Natural killer cell (primary cell): Measurements from ENCODE around the gene WSCD2. TPM values are rescaled to one million over a fixed set of nuclear protein-coding genes. Genes with fewer than 3 reads are reported as not detected.

ENCODE experiments used
- ATAC-seq, 3 donors: fragments of 150-1000 bp in 2 of 3; fragments of 200-7000 bp in 1 of 3; cut with Tn5 transposase; 1 replicate in 1 of 3; 2 replicates in 2 of 3; pipeline ENCODE4 v1.10.0; 2021; ENCODE audit warnings: mild to moderate bottlenecking in 2 of 3, moderate library complexity in 2 of 3
- DNase-seq, 2 donors: peaks; one replicate each; pipeline versions ENCODE4 v3.0.0 to v3.0.0-alpha.2; 2013 to 2021; ENCODE audit warnings: mixed read lengths in 1 of 2
- H3K27ac ChIP-seq: one replicate; pipeline ENCODE4 v1.5.1; 2013; ENCODE audit warnings: mild to moderate bottlenecking, low read length
- H3K27me3 ChIP-seq: one replicate; pipeline ENCODE4 v1.6.1; 2013; ENCODE audit warnings: low read length; ENCODE audit not compliant: control insufficient read depth, insufficient read depth
- H3K36me3 ChIP-seq: one replicate; pipeline ENCODE4 v1.6.1; 2013; ENCODE audit warnings: low read length; ENCODE audit not compliant: control insufficient read depth, insufficient read depth
- H3K4me1 ChIP-seq: one replicate; pipeline ENCODE4 v1.6.1; 2013; ENCODE audit warnings: low read length; ENCODE audit not compliant: control insufficient read depth, insufficient read depth
- H3K4me3 ChIP-seq: one replicate; pipeline ENCODE4 v1.5.1; 2013; ENCODE audit warnings: low read length
- H3K9me3 ChIP-seq: one replicate; pipeline ENCODE4 v1.6.1; 2013; ENCODE audit warnings: low read length; ENCODE audit not compliant: control insufficient read depth, insufficient read depth
- H3K27ac Mint-ChIP-seq, 2 donors: one replicate each; pipeline ENCODE4 v1.8.0; 2022; ENCODE audit warnings: mild to moderate bottlenecking in 2 of 2, mixed read lengths in 2 of 2, moderate library complexity in 1 of 2
- H3K27me3 Mint-ChIP-seq, 2 donors: one replicate each; pipeline ENCODE4 v1.8.0; 2022; ENCODE audit warnings: low read depth in 2 of 2, mixed read lengths in 2 of 2
- H3K36me3 Mint-ChIP-seq: one replicate; pipeline ENCODE4 v1.8.0; 2022; ENCODE audit warnings: mixed read lengths
- H3K4me1 Mint-ChIP-seq, 2 donors: one replicate each; pipeline ENCODE4 v1.8.0; 2022; ENCODE audit warnings: mixed read lengths in 2 of 2
- H3K4me3 Mint-ChIP-seq: one replicate; pipeline ENCODE4 v1.8.0; 2022; ENCODE audit warnings: mild to moderate bottlenecking, moderate library complexity, mixed read lengths
- H3K9me3 Mint-ChIP-seq, 2 donors: one replicate each; pipeline ENCODE4 v1.8.0; 2022; ENCODE audit warnings: mixed read lengths in 2 of 2
- CTCF ChIP-seq: fragments of 200-600 bp; IDR thresholded peaks from one replicate; pipeline ENCODE4 v1.8.0; 2022; ENCODE audit warnings: antibody characterized with exemption
- WGBS: methylation state at CpG from one replicate; pipeline ENCODE4 v1.1.7; 2013; ENCODE audit warnings: missing lambda C conversion rate; ENCODE audit not compliant: insufficient coverage; 5-methylcytosine and 5-hydroxymethylcytosine counted together
- intact Hi-C: fragments of 100-400 bp; cut with micrococcal nuclease; formaldehyde crosslinking; loops from one replicate; pipeline ENCODE4 v1.14.2; 2022
- total RNA-seq, 4 donors: library from RNA; stranded (reverse); fragments of 120-200 nt in 1 of 4; gene quantifications; one replicate each; pipeline versions ENCODE4 v1.2.3 to v1.2.4, GENCODE V29; 2013 to 2022

Gene WSCD2
- total RNA-seq, 3 donors from 2014 or later (not counting 1 experiment from before 2014, with no cell fraction given): 0.32 to 0.78 TPM; not detected in 1

GRCh38 chr12:108166505-108166904 lies 37.4 kb downstream of the WSCD2 start:
- Histone ChIP-seq H3K9me3 (no peaks in the 10 kb centered on the region), H3K4me1 (no peaks in the 10 kb centered on the region), H3K4me3 (no peak overlapping the region), H3K27ac (no peak overlapping the region), H3K27me3 (no peaks in the 10 kb centered on the region), H3K36me3 (no peaks in the 10 kb centered on the region)
- H3K4me3 Mint-ChIP-seq: no peak overlapping the region
- H3K4me1 Mint-ChIP-seq: no peaks in the 10 kb centered on the region
- no peak overlapping the region for H3K27ac Mint-ChIP-seq
- peaks cover 25 to 50% of the 10 kb centered on the region in 2 donors for H3K27me3 Mint-ChIP-seq
- H3K36me3 Mint-ChIP-seq: no peaks in the 10 kb centered on the region
- no peak for TF ChIP-seq CTCF
- DNase-seq (no peak), ATAC-seq (no peak)
- intact Hi-C loops: no loop called here
- no peaks in the 10 kb centered on the region for H3K9me3 Mint-ChIP-seq
- 92% methylated on average over 5 of the region's 5 CpGs for WGBS

GRCh38 chr12:108167974-108168373 lies 38.9 kb downstream of the WSCD2 start:
- Histone ChIP-seq H3K27ac (no peak overlapping the region), H3K4me3 (no peak overlapping the region), H3K4me1 (no peaks in the 10 kb centered on the region), H3K27me3 (no peaks in the 10 kb centered on the region), H3K9me3 (no peaks in the 10 kb centered on the region), H3K36me3 (no peaks in the 10 kb centered on the region)
- Mint-ChIP-seq H3K4me1 (no peaks in the 10 kb centered on the region), H3K9me3 (no peaks in the 10 kb centered on the region), H3K27ac (no peak overlapping the region), H3K27me3 (peaks cover 28 to 50% of the 10 kb centered on the region in 2 donors), H3K4me3 (no peak overlapping the region), H3K36me3 (no peaks in the 10 kb centered on the region)
- DNase-seq (no peak), ATAC-seq (no peak)
- intact Hi-C loops: no loop called here
- no peak for TF ChIP-seq CTCF
- 36% methylated on average over 3 of the region's 3 CpGs for WGBS

- H3K27ac Mint-ChIP-seq: no peak overlapping the region
- peaks cover 25 to 42% of the 10 kb centered on the region in 2 donors for H3K27me3 Mint-ChIP-seq
- no peak for TF ChIP-seq CTCF
- H3K36me3 Mint-ChIP-seq: no peaks in the 10 kb centered on the region
- intact Hi-C loops: no loop called here
- H3K4me1 ChIP-seq: no peaks in the 10 kb centered on the region
- H3K36me3 ChIP-seq: no peaks in the 10 kb centered on the region
- H3K4me3 ChIP-seq: no peak overlapping the region
- DNase-seq (no peak), ATAC-seq (no peak)
- no peak overlapping the region for H3K27ac ChIP-seq
- no peaks in the 10 kb centered on the region for H3K9me3 ChIP-seq
- H3K27me3 ChIP-seq: no peaks in the 10 kb centered on the region
- no peak overlapping the region for H3K4me3 Mint-ChIP-seq
- WGBS: 77% methylated on average over 2 of the region's 2 CpGs
- H3K9me3 Mint-ChIP-seq: no peaks in the 10 kb centered on the region
- H3K4me1 Mint-ChIP-seq: no peaks in the 10 kb centered on the region
Observed at GRCh38 chr12:108169708-108170107, 40.6 kb downstream of the WSCD2 start.

GRCh38 chr12:108170164-108170563 lies 41.1 kb downstream of the WSCD2 start:
- H3K9me3 Mint-ChIP-seq: no peaks in the 10 kb centered on the region
- no peak for ATAC-seq
- Histone ChIP-seq H3K27ac (no peak overlapping the region), H3K9me3 (no peaks in the 10 kb centered on the region), H3K4me1 (no peaks in the 10 kb centered on the region), H3K27me3 (no peaks in the 10 kb centered on the region), H3K4me3 (no peak overlapping the region), H3K36me3 (no peaks in the 10 kb centered on the region)
- H3K27me3 Mint-ChIP-seq: peaks cover 25 to 38% of the 10 kb centered on the region in 2 donors
- 76% methylated on average over 2 of the region's 2 CpGs for WGBS
- no peak for TF ChIP-seq CTCF
- no peaks in the 10 kb centered on the region for H3K4me1 Mint-ChIP-seq
- H3K27ac Mint-ChIP-seq: no peak overlapping the region
- DNase-seq: no peak
- no peak overlapping the region for H3K4me3 Mint-ChIP-seq
- no peaks in the 10 kb centered on the region for H3K36me3 Mint-ChIP-seq
- intact Hi-C loops: no loop called here
